ENCODE data around the gene EEF1AKMT2. TPM values are rescaled to one million over a fixed set of nuclear protein-coding genes. Genes with fewer than 3 reads are reported as not detected.

The EEF1AKMT2 gene
- total RNA-seq, 6 donors from 2014 or later: 3.6 to 17.3 (median 11.4) TPM

- ATAC-seq (ENCODE audit: low FRiP score in 2 of 2) (no peak), DNase-seq (peak in 1 of 2 donors; percentile 20)
- no peak overlapping the region for H3K4me3 ChIP-seq
- peaks cover 0 to 6% (median 0%) of the 10 kb centered on the region in 4 donors for H3K36me3 ChIP-seq
- no peak for TF ChIP-seq POLR2A (IDR thresholded peaks at IDR 0.05)
- no peak for TF ChIP-seq EP300 (IDR thresholded peaks at IDR 0.05)
- TF ChIP-seq CTCF (IDR thresholded peaks at IDR 0.05): no peak
- TF ChIP-seq POLR2AphosphoS5 (IDR thresholded peaks at IDR 0.05): no peak
- H3K4me1 ChIP-seq: peaks cover 77 to 94% (median 86%) of the 10 kb centered on the region in 4 donors
- 68 to 83% methylated on average over 12 to 20 of the region's 20 CpGs for WGBS, 2 donors
- no peaks in the 10 kb centered on the region for H3K9me3 ChIP-seq
- peak overlapping the region; percentile 69 to 86 (median 75) for H3K27ac ChIP-seq
- H3K27me3 ChIP-seq: no peaks in the 10 kb centered on the region
These were observed 67.2 kb downstream of the EEF1AKMT2 start for GRCh38 chr10:124724279-124725027.

- peaks cover 77 to 94% (median 86%) of the 10 kb centered on the region in 4 donors for H3K4me1 ChIP-seq
- WGBS, 2 donors: 61 to 68% methylated on average over 8 to 9 of the region's 9 CpGs
These were observed 67.9 kb downstream of the EEF1AKMT2 start for GRCh38 chr10:124723826-124724225.

GRCh38 chr10:124722798-124723783, 68.6 kb downstream of the EEF1AKMT2 start:
- Histone ChIP-seq H3K36me3 (peaks cover 0 to 6% (median 0%) of the 10 kb centered on the region in 4 donors), H3K4me3 (no peak overlapping the region), H3K4me1 (peaks cover 78 to 94% (median 86%) of the 10 kb centered on the region in 4 donors), H3K27me3 (no peaks in the 10 kb centered on the region), H3K27ac (peak overlapping the region; percentile 69 to 86 (median 75)), H3K9me3 (no peaks in the 10 kb centered on the region)
- DNase-seq (peak; percentile 73 to 74), ATAC-seq (ENCODE audit: low FRiP score in 2 of 2) (peak; percentile 43 to 71)
- TF ChIP-seq EP300 (IDR thresholded peaks at IDR 0.05) (no peak), POLR2A (IDR thresholded peaks at IDR 0.05) (peak in 1 of 4 donors; percentile 57), POLR2AphosphoS5 (IDR thresholded peaks at IDR 0.05) (peak in 1 of 2 donors; percentile 42), CTCF (IDR thresholded peaks at IDR 0.05) (no peak)
- WGBS, 2 donors: 24 to 39% methylated on average over 8 of the region's 8 CpGs

More at GRCh38 chr10:124723826-124724225, 67.9 kb downstream of the EEF1AKMT2 start:
- no peak for DNase-seq
- peaks cover 0 to 6% (median 0%) of the 10 kb centered on the region in 4 donors for H3K36me3 ChIP-seq
- TF ChIP-seq CTCF (IDR thresholded peaks at IDR 0.05) (no peak), EP300 (IDR thresholded peaks at IDR 0.05) (no peak), POLR2A (IDR thresholded peaks at IDR 0.05) (no peak), POLR2AphosphoS5 (IDR thresholded peaks at IDR 0.05) (no peak)
- no peak overlapping the region for H3K4me3 ChIP-seq
- no peaks in the 10 kb centered on the region for H3K9me3 ChIP-seq
- no peaks in the 10 kb centered on the region for H3K27me3 ChIP-seq
- ATAC-seq (ENCODE audit: low FRiP score in 2 of 2): no peak
- peak overlapping the region; percentile 69 to 86 (median 75) for H3K27ac ChIP-seq

- H3K27ac ChIP-seq: peak overlapping the region; percentile 69 to 86 (median 75)
- H3K36me3 ChIP-seq: peaks cover 0 to 6% (median 0%) of the 10 kb centered on the region in 4 donors
- ATAC-seq (ENCODE audit: low FRiP score in 2 of 2) (peak; percentile 66 to 77), DNase-seq (peak in 1 of 2 donors; percentile 79)
- peaks cover 81 to 96% (median 84%) of the 10 kb centered on the region in 4 donors for H3K4me1 ChIP-seq
- WGBS, 2 donors: 29 to 45% methylated on average over 12 to 16 of the region's 16 CpGs
- TF ChIP-seq POLR2A (IDR thresholded peaks at IDR 0.05) (peak in 1 of 4 donors; percentile 43), EP300 (IDR thresholded peaks at IDR 0.05) (peak in 2 of 4 donors; percentile 81 to 88), POLR2AphosphoS5 (IDR thresholded peaks at IDR 0.05) (peak; percentile 86 to 87), CTCF (IDR thresholded peaks at IDR 0.05) (no peak)
- H3K27me3 ChIP-seq: no peaks in the 10 kb centered on the region
- H3K4me3 ChIP-seq: no peak overlapping the region
- no peaks in the 10 kb centered on the region for H3K9me3 ChIP-seq
These were observed 70.2 kb downstream of the EEF1AKMT2 start for GRCh38 chr10:124721330-124722045.
